GM12872 (cell line): ENCODE results near the gene ITCH.

Experiments
- TF ChIP-seq, protein P1 (sequence below): IDR thresholded peaks from 3 replicates; pipeline ENCODE4 v1.5.1; 2011; ENCODE audit warnings: low read depth, mild to moderate bottlenecking, low read length, moderate library complexity; ENCODE audit not compliant: insufficient read depth

The ITCH gene

DNA sequence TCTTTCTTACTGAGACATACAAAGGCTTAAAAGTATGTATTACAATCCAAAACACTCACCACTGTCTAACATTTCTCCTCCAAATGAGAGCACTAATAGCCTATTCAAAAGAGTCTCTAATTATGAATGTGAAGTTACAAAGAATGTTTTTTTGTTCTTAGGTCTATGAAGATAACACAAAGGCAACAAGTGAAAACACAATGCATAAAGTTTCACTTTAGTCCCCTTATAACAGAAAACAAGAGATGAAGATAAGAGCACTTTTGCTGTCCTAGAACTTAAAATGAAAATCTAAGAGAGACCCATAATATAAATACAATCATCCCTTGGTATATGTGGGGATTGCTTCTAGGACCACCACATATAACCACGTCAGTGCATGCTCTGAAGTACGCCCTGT lies 25.6 kb downstream of the ITCH start:
- TF ChIP-seq, protein P1, sequence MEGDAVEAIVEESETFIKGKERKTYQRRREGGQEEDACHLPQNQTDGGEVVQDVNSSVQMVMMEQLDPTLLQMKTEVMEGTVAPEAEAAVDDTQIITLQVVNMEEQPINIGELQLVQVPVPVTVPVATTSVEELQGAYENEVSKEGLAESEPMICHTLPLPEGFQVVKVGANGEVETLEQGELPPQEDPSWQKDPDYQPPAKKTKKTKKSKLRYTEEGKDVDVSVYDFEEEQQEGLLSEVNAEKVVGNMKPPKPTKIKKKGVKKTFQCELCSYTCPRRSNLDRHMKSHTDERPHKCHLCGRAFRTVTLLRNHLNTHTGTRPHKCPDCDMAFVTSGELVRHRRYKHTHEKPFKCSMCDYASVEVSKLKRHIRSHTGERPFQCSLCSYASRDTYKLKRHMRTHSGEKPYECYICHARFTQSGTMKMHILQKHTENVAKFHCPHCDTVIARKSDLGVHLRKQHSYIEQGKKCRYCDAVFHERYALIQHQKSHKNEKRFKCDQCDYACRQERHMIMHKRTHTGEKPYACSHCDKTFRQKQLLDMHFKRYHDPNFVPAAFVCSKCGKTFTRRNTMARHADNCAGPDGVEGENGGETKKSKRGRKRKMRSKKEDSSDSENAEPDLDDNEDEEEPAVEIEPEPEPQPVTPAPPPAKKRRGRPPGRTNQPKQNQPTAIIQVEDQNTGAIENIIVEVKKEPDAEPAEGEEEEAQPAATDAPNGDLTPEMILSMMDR = no peak

DNA sequence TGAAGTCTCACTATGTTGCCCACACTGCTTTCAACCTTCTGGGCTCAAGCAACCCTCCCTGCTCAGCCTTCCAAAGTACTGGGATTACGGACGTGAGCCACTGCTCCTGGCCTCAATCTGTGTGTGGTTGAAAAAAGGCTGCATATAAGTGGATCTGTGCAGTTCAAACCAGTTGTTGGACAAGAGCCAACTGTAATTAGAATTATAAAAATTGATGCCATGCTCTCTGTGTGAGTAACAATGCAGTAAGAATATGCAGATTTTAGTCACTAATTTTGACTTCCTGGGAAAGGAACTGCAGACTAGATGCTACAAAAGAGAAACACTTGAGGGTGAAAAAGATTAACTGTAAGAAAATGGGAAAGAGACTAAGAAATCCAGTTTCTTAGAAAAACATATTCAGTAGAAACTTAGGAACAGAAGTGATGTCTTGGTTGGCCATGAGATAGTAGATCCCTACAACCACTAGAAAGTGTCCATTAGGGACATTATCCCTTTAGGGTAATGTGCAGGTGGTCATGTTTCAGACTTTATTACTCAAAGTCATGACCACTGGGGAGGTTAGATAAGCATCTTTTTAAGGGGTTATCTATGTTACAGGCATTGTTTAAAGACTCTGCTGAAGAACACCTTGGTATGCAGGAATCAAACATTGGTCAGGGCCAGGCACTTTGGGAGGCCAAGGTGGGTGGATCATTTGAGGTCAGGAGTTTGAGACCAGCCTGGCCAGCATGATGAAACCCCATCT lies 26.3 kb downstream of the ITCH start:
- TF ChIP-seq, protein P1 = no peak

DNA sequence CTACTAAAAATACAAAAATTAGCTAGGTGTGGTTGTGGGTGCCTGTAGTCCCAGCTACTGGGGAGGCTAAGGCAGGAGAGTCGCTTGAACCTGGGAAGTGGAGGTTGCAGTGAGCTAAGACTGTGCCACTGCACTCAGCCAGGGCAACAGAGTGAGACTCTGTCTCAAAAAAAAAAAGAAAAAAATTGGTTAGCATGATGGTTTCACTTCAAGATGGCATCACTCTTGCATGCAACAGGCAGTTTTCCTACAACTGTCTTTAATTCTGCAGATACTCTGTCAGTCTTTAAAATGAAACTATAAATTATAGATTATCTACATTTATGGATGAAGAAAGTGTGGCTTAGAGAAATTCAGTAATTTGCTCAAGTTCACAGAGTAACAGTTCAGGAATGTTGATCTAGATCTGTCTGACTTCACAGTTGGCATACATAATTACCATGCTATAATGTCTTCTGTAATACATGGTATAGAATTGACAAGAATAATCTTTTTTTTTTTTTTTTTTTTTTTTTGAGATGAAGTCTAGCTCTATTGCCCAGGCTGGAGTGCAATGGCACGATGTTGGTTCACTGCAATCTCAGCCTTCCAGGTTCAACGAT lies 27.0 kb downstream of the ITCH start:
- TF ChIP-seq, protein P1 = no peak

DNA sequence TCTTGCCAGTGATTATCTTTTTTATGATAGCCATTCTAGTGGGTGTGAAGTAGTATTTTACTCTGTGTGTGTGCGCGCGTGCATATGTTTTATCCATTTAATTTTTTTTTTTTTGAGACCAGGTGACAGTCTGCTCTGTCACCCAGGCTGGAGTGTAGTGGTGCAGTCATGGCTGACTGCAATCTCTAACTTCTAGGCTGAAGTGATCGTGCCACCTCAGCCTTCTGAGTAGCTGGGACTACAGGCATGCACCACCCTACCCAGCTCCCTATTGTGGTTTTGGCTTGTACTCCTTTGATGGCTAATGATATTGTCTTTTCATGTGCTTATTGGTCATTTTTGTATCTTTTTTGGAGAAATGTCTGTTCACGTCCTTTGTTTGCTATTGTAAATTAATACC lies 33.3 kb downstream of the ITCH start:
- TF ChIP-seq, protein P1 = no peak

DNA sequence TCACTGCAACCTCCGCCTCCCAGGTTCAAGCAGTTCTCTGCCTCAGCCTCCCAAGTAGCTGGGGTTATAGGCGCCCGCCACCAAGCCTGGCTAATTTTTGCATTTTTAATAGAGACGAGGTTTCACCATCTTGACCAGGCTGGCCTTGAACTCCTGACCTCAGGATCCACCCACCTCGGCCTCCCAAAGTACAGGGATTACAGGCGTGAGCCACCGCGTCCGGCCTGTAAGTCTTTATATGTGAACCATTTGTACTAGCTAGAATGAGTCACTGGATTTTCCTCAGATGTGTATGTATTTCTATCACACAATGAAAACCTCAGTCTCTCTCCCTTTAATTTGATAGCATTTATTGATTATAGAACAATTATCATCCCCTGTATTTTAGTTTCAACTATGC lies 34.0 kb downstream of the ITCH start:
- TF ChIP-seq, protein P1 = no peak

DNA sequence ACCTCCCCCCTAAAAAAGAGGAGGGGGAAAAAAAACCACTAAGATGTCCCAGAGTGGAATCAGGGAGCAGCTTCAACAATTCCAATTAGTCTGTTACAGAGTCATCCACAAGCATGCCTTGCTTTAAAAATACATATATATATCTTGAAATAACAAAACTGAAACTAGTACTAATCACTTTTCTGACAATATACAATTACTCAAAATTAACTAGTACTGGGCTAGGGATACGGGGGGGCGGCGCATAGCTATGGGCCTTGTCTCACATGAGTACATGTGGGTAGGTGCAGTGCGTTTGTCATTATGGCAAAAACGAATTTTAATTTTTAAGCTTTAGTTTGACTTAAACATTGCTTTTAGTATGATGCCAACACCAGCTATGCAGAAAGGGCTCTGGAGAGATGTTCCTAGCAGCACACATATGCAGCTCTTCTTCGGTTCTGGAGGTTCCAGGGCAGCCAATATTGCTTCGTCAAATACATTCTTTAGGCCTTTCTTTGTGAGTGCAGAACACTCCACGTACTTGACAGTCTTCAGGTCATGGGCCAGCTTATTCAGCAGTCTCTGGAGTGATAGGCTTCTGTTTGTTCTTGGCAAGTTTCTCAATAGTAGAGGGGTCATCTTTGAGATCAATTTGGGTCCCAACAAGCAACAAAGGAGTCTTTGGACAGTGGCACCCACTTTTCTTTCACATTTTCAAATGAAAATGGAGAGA lies 38.8 kb downstream of the ITCH start:
- TF ChIP-seq, protein P1 = no peak

DNA sequence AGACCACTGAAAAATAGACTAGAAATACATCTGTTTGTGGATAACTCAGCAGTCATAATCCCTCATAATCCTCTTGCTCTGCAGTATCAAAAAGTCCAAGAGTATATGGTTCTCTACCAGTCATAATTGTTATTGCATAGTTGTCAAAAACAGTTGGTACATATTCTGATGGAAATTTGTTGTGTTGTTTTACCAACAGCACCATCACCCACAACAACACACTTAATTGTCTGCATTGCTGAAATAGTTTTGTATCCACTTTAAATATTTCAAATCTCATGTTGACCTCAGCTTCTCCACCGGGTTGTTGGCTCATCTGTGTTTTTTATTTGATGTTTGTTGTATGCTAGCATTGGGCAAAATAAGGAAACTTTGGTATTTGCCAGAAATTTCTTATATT lies 39.4 kb downstream of the ITCH start:
- TF ChIP-seq, protein P1 = no peak
